ENCODE results near the gene UPF1.
"Not testable (repeated sequence)": the region's sequence is repeated elsewhere in the genome, so short reads cannot be mapped to it uniquely, and the experiment has no call there.

Gene UPF1

DNA sequence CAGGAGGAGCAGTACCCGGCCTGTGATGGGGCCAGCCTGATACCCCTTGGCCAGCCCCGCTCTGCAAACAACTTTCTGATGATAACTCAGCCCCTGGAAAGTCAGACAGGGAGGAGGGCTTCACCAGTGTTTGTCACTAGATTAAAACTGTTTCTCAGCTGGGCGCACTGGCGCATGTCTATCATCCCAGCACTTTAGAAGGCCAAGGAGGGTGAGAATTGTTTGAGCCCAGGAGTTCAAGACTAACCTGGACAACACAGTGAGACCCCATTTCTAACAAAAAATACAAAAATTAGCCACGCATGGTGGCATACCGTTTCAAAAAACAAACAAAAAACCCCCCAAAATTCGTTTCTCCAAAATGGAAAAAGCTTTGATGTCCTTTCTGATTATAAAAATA is 69.7 kb downstream of the UPF1 start (continued):
- no peak for TF ChIP-seq TRIM28 (IDR thresholded peaks at IDR 0.05; ENCODE audit: borderline replicate concordance, low read length)
- TF ChIP-seq ZNF335 (tag by site-specific recombination; conservative IDR thresholded peaks at IDR 0.05), result no peak
- no peak for TF ChIP-seq ZSCAN23 (tag by site-specific recombination; IDR thresholded peaks at IDR 0.05)

- H3K9me3 ChIP-seq (ENCODE audit: control insufficient read depth, insufficient read depth, low read depth, low read length); H3K27ac ChIP-seq (ENCODE audit: extremely low read depth, low read depth, low read length); H3K4me3 ChIP-seq (ENCODE audit: low read depth, low read length); H3K4me1 ChIP-seq (ENCODE audit: control insufficient read depth, insufficient read depth, low read length): not testable (repeated sequence)
- TF ChIP-seq PRDM1 (tag by site-specific recombination; IDR thresholded peaks at IDR 0.05) (peak; percentile 91), ZNF366 (tag by site-specific recombination; conservative IDR thresholded peaks at IDR 0.05) (peak; percentile 88)
- ChIA-PET CTCF (interaction anchor here (0.7 kb wide), 1 partner anchor 442 kb away, joined by 5 read pairs; no protein-coding TSS in a partner anchor), POLR2A (interaction anchor here (0.6 kb wide), 1 partner anchor 27 kb away, joined by 3 read pairs; no protein-coding TSS in a partner anchor)
- H3K36me3 ChIP-seq (ENCODE audit: control insufficient read depth in 2 of 2, insufficient read depth in 1 of 2, low read length in 2 of 2), result peaks cover 0 to 69% of the 10 kb centered on the region in 2 experiments; a peak in 2 of 3 replicates
These were observed 70.8 kb downstream of the UPF1 start for GRCh38 chr19:18902519-18902918.

- no peak for TF ChIP-seq ZNF10 (tag by site-specific recombination; IDR thresholded peaks at IDR 0.05)
- 0 out of 2 replicates have a peak, but pooled peaks have one; percentile 28 for TF ChIP-seq ZNF341 (tag by site-specific recombination; IDR thresholded peaks at IDR 0.05; ENCODE audit: low read depth)
- TF ChIP-seq ZIC2 (tag by site-specific recombination; IDR thresholded peaks at IDR 0.05), result peak; percentile 59
- peak; percentile 43; the same call in 1 of the 2 replicates for TF ChIP-seq GLIS1 (tag by site-specific recombination; IDR thresholded peaks at IDR 0.05)
- TF ChIP-seq ZNF621 (tag by site-specific recombination; IDR thresholded peaks at IDR 0.05), result no peak
- CTCF ChIA-PET, result interaction anchor here (0.7 kb wide), 1 partner anchor 443 kb away, joined by 5 read pairs; no protein-coding TSS in a partner anchor
- no peak overlapping the region for H3K4me3 ChIP-seq (ENCODE audit: low read depth, low read length)
- no peak overlapping the region for H3K27ac ChIP-seq (ENCODE audit: extremely low read depth, low read depth, low read length)
- H3K4me1 ChIP-seq (ENCODE audit: control insufficient read depth, insufficient read depth, low read length), result no peaks in the 10 kb centered on the region
- peaks cover 0 to 75% of the 10 kb centered on the region in 2 experiments; a peak in 2 of 3 replicates for H3K36me3 ChIP-seq (ENCODE audit: control insufficient read depth in 2 of 2, insufficient read depth in 1 of 2, low read length in 2 of 2)
- POLR2A ChIA-PET, result no interaction called here
- H3K9me3 ChIP-seq (ENCODE audit: control insufficient read depth, insufficient read depth, low read depth, low read length), result no peaks in the 10 kb centered on the region
These were observed 71.6 kb downstream of the UPF1 start for GRCh38 chr19:18903156-18904037.

DNA sequence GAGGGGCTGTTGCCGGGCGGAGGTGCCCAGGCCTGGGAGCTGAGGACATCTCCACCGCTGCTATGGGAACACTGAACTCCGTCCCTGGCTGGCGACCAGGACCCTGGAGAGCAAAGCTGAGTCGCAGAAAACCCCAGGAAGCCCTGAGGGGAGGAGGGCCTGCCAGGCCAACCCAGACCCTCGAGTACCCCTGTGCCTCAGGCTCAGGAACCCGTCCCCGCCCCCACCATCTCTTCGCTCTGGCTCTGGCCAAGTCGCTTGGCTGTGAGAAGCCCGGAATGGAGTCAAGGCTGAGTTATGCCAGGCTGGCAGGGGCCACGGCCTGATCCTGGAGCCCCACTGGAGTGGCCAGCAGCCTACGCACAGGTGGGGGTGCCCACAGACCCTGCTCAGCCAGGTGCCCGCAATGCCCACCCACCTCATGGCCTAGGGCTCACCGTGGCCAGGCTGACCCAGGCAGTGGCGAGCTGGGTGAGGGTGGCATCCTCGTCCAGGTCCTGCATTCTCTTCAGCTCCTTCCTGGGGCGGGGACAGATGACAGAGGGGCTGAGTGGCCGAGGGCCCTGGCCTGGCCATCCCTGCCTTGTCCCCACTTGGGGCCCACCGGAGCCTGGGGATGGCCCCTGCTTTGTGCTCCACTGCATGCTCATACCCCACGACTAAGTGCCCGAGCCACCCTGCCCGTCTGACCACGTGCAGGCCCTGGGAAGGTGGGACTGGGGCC is 72.7 kb downstream of the UPF1 start:
- Histone ChIP-seq H3K9me3 (ENCODE audit: control insufficient read depth, insufficient read depth, low read depth, low read length) (no peaks in the 10 kb centered on the region), H3K4me3 (ENCODE audit: low read depth, low read length) (no peak overlapping the region), H3K36me3 (ENCODE audit: control insufficient read depth in 2 of 2, insufficient read depth in 1 of 2, low read length in 2 of 2) (peaks cover 0 to 75% of the 10 kb centered on the region in 2 experiments; a peak in 2 of 3 replicates), H3K27ac (ENCODE audit: extremely low read depth, low read depth, low read length) (no peak overlapping the region), H3K4me1 (ENCODE audit: control insufficient read depth, insufficient read depth, low read length) (no peaks in the 10 kb centered on the region)
- POLR2A ChIA-PET, result no interaction called here
- CTCF ChIA-PET, result interaction anchor here (0.9 kb wide), 1 partner anchor 9 kb away, joined by 3 read pairs; the partner anchor contains the start of gene CERS1
- TF ChIP-seq REST (tag by site-specific recombination; IDR thresholded peaks at IDR 0.05) (peak; percentile 54), EGR2 (tag by site-specific recombination; IDR thresholded peaks at IDR 0.05; ENCODE audit: low read depth) (no peak)

Measured in HEK293 (cell line).